H9 (cell line): ENCODE results near the gene TLE6. TPM values are rescaled to one million over a fixed set of nuclear protein-coding genes. Genes with fewer than 3 reads are reported as not detected.

Source experiments
- DNase-seq: peaks from one replicate; pipeline ENCODE4 v3.0.0-alpha.2; 2017
- H2AFZ ChIP-seq: one replicate; pipeline ENCODE4 v1.6.1; 2013; ENCODE audit warnings: mild to moderate bottlenecking, low read length, control low read depth, moderate library complexity
- H2AK5ac ChIP-seq: 2 replicates; pipeline ENCODE4 v1.6.1; 2013; ENCODE audit warnings: low read length, control low read depth, mixed read lengths; ENCODE audit not compliant: insufficient read length
- H2BK120ac ChIP-seq: one replicate; pipeline ENCODE4 v1.6.1; 2013; ENCODE audit warnings: low read depth, mild to moderate bottlenecking, low read length, control low read depth, inconsistent platforms; ENCODE audit not compliant: poor library complexity, severe bottlenecking
- H2BK12ac ChIP-seq: 2 replicates; pipeline ENCODE4 v1.6.1; 2013; ENCODE audit warnings: low read length, control low read depth, mixed read lengths, low read depth; ENCODE audit not compliant: insufficient read length
- H2BK15ac ChIP-seq: 2 replicates; pipeline ENCODE4 v1.6.1; 2013; ENCODE audit warnings: low read depth, low read length, control low read depth
- H2BK20ac ChIP-seq: one replicate; pipeline ENCODE4 v1.6.1; 2013; ENCODE audit warnings: low read depth, mild to moderate bottlenecking, low read length, control low read depth, inconsistent platforms; ENCODE audit not compliant: poor library complexity, severe bottlenecking
- H2BK5ac ChIP-seq: 2 replicates; pipeline ENCODE4 v1.6.1; 2013; ENCODE audit warnings: low read length, control low read depth, mixed read lengths; ENCODE audit not compliant: insufficient read length
- H3K14ac ChIP-seq: 2 replicates; pipeline ENCODE4 v1.6.1; 2013; ENCODE audit warnings: low read length, control low read depth; ENCODE audit not compliant: insufficient read depth
- H3K18ac ChIP-seq: 2 replicates; pipeline ENCODE4 v1.6.1; 2013; ENCODE audit warnings: low read depth, mild to moderate bottlenecking, mixed read lengths, low read length, control low read depth; ENCODE audit not compliant: insufficient read length
- H3K23ac ChIP-seq: 2 replicates; pipeline ENCODE4 v1.6.1; 2013; ENCODE audit warnings: low read length, control low read depth, mixed read lengths, low read depth; ENCODE audit not compliant: insufficient read length
- H3K23me2 ChIP-seq: 2 replicates; pipeline ENCODE4 v1.6.1; 2013; ENCODE audit warnings: low read depth, mild to moderate bottlenecking, mixed read lengths, low read length, control low read depth; ENCODE audit not compliant: insufficient read length, poor library complexity, severe bottlenecking
- H3K27ac ChIP-seq: 2 replicates; pipeline ENCODE4 v1.5.1; 2013; ENCODE audit warnings: low read length, control low read depth, mixed read lengths, low read depth; ENCODE audit not compliant: insufficient read length
- H3K27me3 ChIP-seq: 2 replicates; pipeline ENCODE4 v1.6.1; 2013; ENCODE audit warnings: low read length, control low read depth, inconsistent platforms; ENCODE audit not compliant: insufficient read depth
- H3K4ac ChIP-seq: 2 replicates; pipeline ENCODE4 v1.6.1; 2013; ENCODE audit warnings: low read depth, mild to moderate bottlenecking, control low read depth, inconsistent platforms, low read length, moderate library complexity
- H3K4me1 ChIP-seq: 2 replicates; pipeline ENCODE4 v1.6.1; 2013; ENCODE audit warnings: low read length, control low read depth, inconsistent platforms; ENCODE audit not compliant: insufficient read depth
- H3K4me2 ChIP-seq: 2 replicates; pipeline ENCODE4 v1.6.1; 2013; ENCODE audit warnings: low read length, control low read depth, mixed read lengths; ENCODE audit not compliant: insufficient read length, insufficient read depth
- H3K56ac ChIP-seq: 2 replicates; pipeline ENCODE4 v1.6.1; 2013; ENCODE audit warnings: low read depth, mild to moderate bottlenecking, mixed read lengths, low read length, control low read depth; ENCODE audit not compliant: insufficient read length
- H3K79me1 ChIP-seq: 2 replicates; pipeline ENCODE4 v1.6.1; 2013; ENCODE audit warnings: low read depth, mild to moderate bottlenecking, moderate library complexity, low read length, control low read depth, inconsistent platforms; ENCODE audit not compliant: insufficient read depth, poor library complexity, severe bottlenecking
- H3K79me2 ChIP-seq: 2 replicates; pipeline ENCODE4 v1.6.1; 2013; ENCODE audit warnings: low read length, control low read depth, inconsistent platforms; ENCODE audit not compliant: insufficient read depth
- H3K9ac ChIP-seq: 2 replicates; pipeline ENCODE4 v1.6.1; 2013; ENCODE audit warnings: low read length, control low read depth, mixed read lengths; ENCODE audit not compliant: insufficient read length; ENCODE audit errors: extremely low read depth
- H3K9me3 ChIP-seq: one replicate; pipeline ENCODE4 v1.6.1; 2013; ENCODE audit warnings: low read depth, low read length, inconsistent platforms; ENCODE audit not compliant: control insufficient read depth
- H3T11ph ChIP-seq: one replicate; pipeline ENCODE4 v1.6.1; 2013; ENCODE audit warnings: mild to moderate bottlenecking, low read length, control low read depth, inconsistent platforms
- H4K20me1 ChIP-seq: one replicate; pipeline ENCODE4 v1.6.1; 2013; ENCODE audit not compliant: control insufficient read depth, insufficient read length, insufficient read depth
- H4K5ac ChIP-seq: 2 replicates; pipeline ENCODE4 v1.6.1; 2013; ENCODE audit warnings: low read depth, mild to moderate bottlenecking, mixed read lengths, low read length, control low read depth; ENCODE audit not compliant: insufficient read length
- H4K8ac ChIP-seq: replicated peaks from 2 replicates; pipeline ENCODE4 v1.6.1; 2013; ENCODE audit warnings: low read length, control low read depth, mixed read lengths, low read depth; ENCODE audit not compliant: insufficient read length
- H4K91ac ChIP-seq: 2 replicates; pipeline ENCODE4 v1.6.1; 2013; ENCODE audit warnings: low read depth, mild to moderate bottlenecking, moderate library complexity, mixed read lengths, low read length, control low read depth; ENCODE audit not compliant: insufficient read length
- H3K27ac Mint-ChIP-seq, 3 experiments: 2 replicates in 2 of 3; 3 replicates in 1 of 3; pipeline ENCODE4 v1.8.0; 2020 to 2021; ENCODE audit warnings: mixed read lengths in 3 of 3, mild to moderate bottlenecking in 1 of 3, moderate library complexity in 1 of 3
- H3K27me3 Mint-ChIP-seq: 2 replicates; pipeline ENCODE4 v1.8.0; 2021; ENCODE audit warnings: low read depth, mild to moderate bottlenecking, moderate library complexity, mixed read lengths
- H3K36me3 Mint-ChIP-seq, 3 experiments: 2 replicates in 2 of 3; 3 replicates in 1 of 3; pipeline ENCODE4 v1.8.0; 2020 to 2021; ENCODE audit warnings: low read depth in 3 of 3, mixed read lengths in 3 of 3; ENCODE audit not compliant: insufficient read depth in 1 of 3
- H3K4me1 Mint-ChIP-seq, 2 experiments: 2 replicates each; pipeline ENCODE4 v1.8.0; 2020; ENCODE audit warnings: mixed read lengths in 2 of 2
- H3K4me3 Mint-ChIP-seq, 2 experiments: 2 replicates in 1 of 2; 3 replicates in 1 of 2; pipeline ENCODE4 v1.8.0; 2020 to 2021; ENCODE audit warnings: mild to moderate bottlenecking in 2 of 2, mixed read lengths in 2 of 2, moderate library complexity in 1 of 2
- H3K9me3 Mint-ChIP-seq, 2 experiments: 2 replicates in 1 of 2; 3 replicates in 1 of 2; pipeline ENCODE4 v1.8.0; 2020; ENCODE audit warnings: mild to moderate bottlenecking in 2 of 2, mixed read lengths in 2 of 2, moderate library complexity in 1 of 2
- WGBS: extraction: QIAGEN DNeasy Blood & Tissue Kit; methylation state at CpG from one replicate; pipeline ENCODE4 v1.1.7; 2013; ENCODE audit warnings: missing lambda C conversion rate, low lambda C conversion rate, mixed read lengths; ENCODE audit not compliant: insufficient read length; ENCODE audit errors: extremely low coverage; 5-methylcytosine and 5-hydroxymethylcytosine counted together
- total RNA-seq: library from RNA; stranded (reverse); gene quantifications from 2 replicates; pipeline ENCODE4 v1.2.1, GENCODE V29; 2021
- TF ChIP-seq, protein P1 (sequence below): fragments of 200-600 bp; sonication (generic); conservative IDR thresholded peaks from 3 replicates; pipeline ENCODE4 v1.8.0; 2021; ENCODE audit warnings: antibody characterized with exemption, mild to moderate bottlenecking

The TLE6 gene
- total RNA-seq, 1 experiment from 2014 or later: 1.7 TPM

DNA sequence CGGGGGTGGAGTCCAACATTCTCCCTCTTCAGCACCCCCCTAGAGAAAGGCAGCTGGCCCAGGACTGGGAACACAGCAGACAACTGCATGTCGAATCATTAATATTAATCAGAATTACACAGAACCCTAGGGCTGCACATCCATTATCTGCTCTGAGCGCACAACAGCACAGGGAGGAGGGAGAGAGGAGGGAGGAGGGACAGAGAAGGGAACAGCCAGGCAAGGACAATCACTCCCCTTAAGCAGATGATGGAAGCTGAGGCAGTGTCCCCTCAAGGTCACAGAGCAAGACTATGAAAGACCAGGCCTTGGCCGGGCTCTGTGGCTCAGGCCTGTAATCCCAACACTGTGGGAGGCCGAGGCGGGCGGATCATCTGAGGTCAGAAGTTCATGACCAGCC, 25.7 kb downstream of the TLE6 start:
- Mint-ChIP-seq H3K27me3 (peaks cover 7% of the 10 kb centered on the region; the same call in 1 of the 2 replicates), H3K4me3 (no peak overlapping the region), H3K27ac (no peak overlapping the region), H3K9me3 (peaks cover 0 to 3% of the 10 kb centered on the region in 2 experiments; a peak in 3 of 5 replicates), H3K36me3 (peaks cover 0 to 3% (median 0%) of the 10 kb centered on the region in 3 experiments; a peak in 1 of 7 replicates), H3K4me1 (peaks cover 0 to 12% of the 10 kb centered on the region in 2 experiments; a peak in 2 of 4 replicates)
- H3T11ph ChIP-seq: no peak overlapping the region
- H4K20me1 ChIP-seq: no peaks in the 10 kb centered on the region
- H4K91ac ChIP-seq: no peak overlapping the region
- H3K79me2 ChIP-seq: no peaks in the 10 kb centered on the region
- H2BK20ac ChIP-seq: no peak overlapping the region
- H3K23me2 ChIP-seq: no peaks in the 10 kb centered on the region
- no peak overlapping the region for H3K4me2 ChIP-seq
- no peak overlapping the region for H3K27ac ChIP-seq
- no peak overlapping the region for H4K5ac ChIP-seq
- no peak overlapping the region for H2BK120ac ChIP-seq
- no peak for DNase-seq
- WGBS: no CpG with 5 or more reads among the region's 7 CpGs
- H3K23ac ChIP-seq: no peak overlapping the region
- H4K8ac ChIP-seq: no peak overlapping the region
- no peak overlapping the region for H2BK5ac ChIP-seq
- H3K4me1 ChIP-seq: no peaks in the 10 kb centered on the region
- no peak overlapping the region for H3K9ac ChIP-seq
- no peak overlapping the region for H3K4ac ChIP-seq
- no peak overlapping the region for H2BK15ac ChIP-seq
- H3K14ac ChIP-seq: no peak overlapping the region
- TF ChIP-seq, protein P1, sequence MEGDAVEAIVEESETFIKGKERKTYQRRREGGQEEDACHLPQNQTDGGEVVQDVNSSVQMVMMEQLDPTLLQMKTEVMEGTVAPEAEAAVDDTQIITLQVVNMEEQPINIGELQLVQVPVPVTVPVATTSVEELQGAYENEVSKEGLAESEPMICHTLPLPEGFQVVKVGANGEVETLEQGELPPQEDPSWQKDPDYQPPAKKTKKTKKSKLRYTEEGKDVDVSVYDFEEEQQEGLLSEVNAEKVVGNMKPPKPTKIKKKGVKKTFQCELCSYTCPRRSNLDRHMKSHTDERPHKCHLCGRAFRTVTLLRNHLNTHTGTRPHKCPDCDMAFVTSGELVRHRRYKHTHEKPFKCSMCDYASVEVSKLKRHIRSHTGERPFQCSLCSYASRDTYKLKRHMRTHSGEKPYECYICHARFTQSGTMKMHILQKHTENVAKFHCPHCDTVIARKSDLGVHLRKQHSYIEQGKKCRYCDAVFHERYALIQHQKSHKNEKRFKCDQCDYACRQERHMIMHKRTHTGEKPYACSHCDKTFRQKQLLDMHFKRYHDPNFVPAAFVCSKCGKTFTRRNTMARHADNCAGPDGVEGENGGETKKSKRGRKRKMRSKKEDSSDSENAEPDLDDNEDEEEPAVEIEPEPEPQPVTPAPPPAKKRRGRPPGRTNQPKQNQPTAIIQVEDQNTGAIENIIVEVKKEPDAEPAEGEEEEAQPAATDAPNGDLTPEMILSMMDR: no peak
- H3K27me3 ChIP-seq: no peaks in the 10 kb centered on the region
- no peak overlapping the region for H3K56ac ChIP-seq
- no peak overlapping the region for H2AFZ ChIP-seq
- no peaks in the 10 kb centered on the region for H3K9me3 ChIP-seq
- no peak overlapping the region for H2AK5ac ChIP-seq
- no peak overlapping the region for H3K18ac ChIP-seq
- no peak overlapping the region for H2BK12ac ChIP-seq
- no peaks in the 10 kb centered on the region for H3K79me1 ChIP-seq
